GM12892 (cell line): ENCODE results near the gene PROZ.

Experiments used
- POLR2A ChIP-seq: IDR thresholded peaks from 2 replicates; pipeline ENCODE4 v1.6.1; 2011; ENCODE audit warnings: low read depth, low read length, control low read depth
- POLR2AphosphoS5 ChIP-seq: IDR thresholded peaks from 2 replicates; pipeline ENCODE4 v1.6.1; 2011; ENCODE audit warnings: low read depth, low read length, control low read depth
- TAF1 ChIP-seq: IDR thresholded peaks from 2 replicates; pipeline ENCODE4 v1.6.1; 2011; ENCODE audit warnings: low read depth, mild to moderate bottlenecking, control low read depth, low read length, borderline replicate concordance

DNA sequence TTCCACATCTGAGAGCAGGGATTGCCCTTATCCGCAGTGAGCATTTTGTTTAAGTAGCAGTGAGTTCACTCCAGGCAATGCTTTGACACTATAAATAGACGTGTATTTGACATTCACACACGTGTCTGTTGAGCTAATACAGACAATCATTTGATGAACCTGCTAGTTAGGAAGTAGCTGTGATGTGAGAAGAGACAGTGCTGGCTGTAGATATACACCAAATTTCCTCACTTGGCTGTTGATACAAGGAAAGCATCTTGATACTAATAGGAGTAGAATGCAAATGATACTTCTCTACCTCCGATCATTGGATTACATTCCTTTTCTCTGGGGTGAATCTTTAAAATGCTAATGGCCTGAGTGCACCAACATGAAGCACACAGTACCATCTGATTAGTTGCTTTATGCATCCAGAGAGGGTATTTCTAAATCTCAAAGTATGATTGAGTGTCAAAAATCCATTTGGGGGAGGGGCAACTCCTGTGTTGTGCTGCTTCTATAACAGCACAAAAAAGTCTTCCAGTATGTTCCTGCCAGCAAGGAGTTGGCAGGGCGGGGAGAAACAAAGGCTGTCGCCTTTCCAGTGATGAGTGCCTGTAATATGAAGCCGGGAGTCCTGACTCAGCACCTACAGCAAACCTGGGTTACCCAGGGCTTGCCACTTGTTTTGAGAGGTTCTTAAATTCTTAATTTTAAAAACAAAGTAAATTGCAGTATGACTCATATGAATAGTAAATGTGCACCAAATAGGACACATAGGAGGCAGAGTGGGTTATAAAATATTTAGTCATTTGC, 58.0 kb downstream of the PROZ start:
- TF ChIP-seq POLR2AphosphoS5 = no peak
- TF ChIP-seq TAF1 = no peak
- no peak for TF ChIP-seq POLR2A
